Measurements from ENCODE around the gene GNG11.

Gene GNG11

GRCh38 chr7:93921607-93922566 lies at the start of gene GNG11:
Gene GNG11 (plus strand): TSS chr7:93921735. CDS start chr7:93922138, 403 bp downstream.
- Mint-ChIP-seq H3K4me1 (ENCODE audit: low read depth) (no peaks in the 10 kb centered on the region), H3K27me3 (ENCODE audit: low read depth) (peaks cover 24% of the 10 kb centered on the region), H3K27ac (no peak within 1 kb of the TSS), H3K36me3 (ENCODE audit: low read depth) (no peaks in the 10 kb centered on the region), H3K4me3 (peak within 1 kb of the TSS; percentile 67), H3K9me3 (no peaks in the 10 kb centered on the region)

- H3K9me3 Mint-ChIP-seq: no peaks in the 10 kb centered on the region
- no peak overlapping the region for H3K4me3 Mint-ChIP-seq
- H3K27ac Mint-ChIP-seq: no peak overlapping the region
- no peaks in the 10 kb centered on the region for H3K4me1 Mint-ChIP-seq (ENCODE audit: low read depth)
- no peaks in the 10 kb centered on the region for H3K27me3 Mint-ChIP-seq (ENCODE audit: low read depth)
- no peaks in the 10 kb centered on the region for H3K36me3 Mint-ChIP-seq (ENCODE audit: low read depth)
Observed at GRCh38 chr7:93873998-93874574, 47.4 kb upstream of the GNG11 start.

GRCh38 chr7:93877742-93878141 lies 43.8 kb upstream of the GNG11 start:
- Mint-ChIP-seq H3K27me3 (ENCODE audit: low read depth) (peaks cover 3% of the 10 kb centered on the region), H3K36me3 (ENCODE audit: low read depth) (no peaks in the 10 kb centered on the region), H3K27ac (no peak overlapping the region), H3K9me3 (no peaks in the 10 kb centered on the region), H3K4me1 (ENCODE audit: low read depth) (no peaks in the 10 kb centered on the region), H3K4me3 (no peak overlapping the region)

- Mint-ChIP-seq H3K4me1 (ENCODE audit: low read depth) (no peaks in the 10 kb centered on the region), H3K36me3 (ENCODE audit: low read depth) (no peaks in the 10 kb centered on the region), H3K9me3 (no peaks in the 10 kb centered on the region), H3K27me3 (ENCODE audit: low read depth) (peaks cover 7% of the 10 kb centered on the region), H3K4me3 (no peak overlapping the region), H3K27ac (no peak overlapping the region)
Observed at GRCh38 chr7:93879356-93879755, 42.2 kb upstream of the GNG11 start.

GRCh38 chr7:93882468-93882867 lies 39.1 kb upstream of the GNG11 start:
- Mint-ChIP-seq H3K27ac (no peak overlapping the region), H3K36me3 (ENCODE audit: low read depth) (no peaks in the 10 kb centered on the region), H3K9me3 (no peaks in the 10 kb centered on the region), H3K4me1 (ENCODE audit: low read depth) (no peaks in the 10 kb centered on the region), H3K4me3 (no peak overlapping the region), H3K27me3 (ENCODE audit: low read depth) (peaks cover 7% of the 10 kb centered on the region)

GRCh38 chr7:93883078-93883916 lies 38.2 kb upstream of the GNG11 start:
- no peak overlapping the region for H3K4me3 Mint-ChIP-seq

GRCh38 chr7:93883917-93884345 lies 37.6 kb upstream of the GNG11 start:
- Mint-ChIP-seq H3K9me3 (no peaks in the 10 kb centered on the region), H3K27ac (no peak overlapping the region), H3K36me3 (ENCODE audit: low read depth) (no peaks in the 10 kb centered on the region), H3K27me3 (ENCODE audit: low read depth) (peaks cover 19% of the 10 kb centered on the region), H3K4me1 (ENCODE audit: low read depth) (no peaks in the 10 kb centered on the region), H3K4me3 (no peak overlapping the region)

More at GRCh38 chr7:93883078-93883916, 38.2 kb upstream of the GNG11 start:
- Mint-ChIP-seq H3K27ac (no peak overlapping the region), H3K27me3 (ENCODE audit: low read depth) (peaks cover 14% of the 10 kb centered on the region), H3K9me3 (no peaks in the 10 kb centered on the region), H3K4me1 (ENCODE audit: low read depth) (no peaks in the 10 kb centered on the region), H3K36me3 (ENCODE audit: low read depth) (no peaks in the 10 kb centered on the region)

- H3K27ac Mint-ChIP-seq: no peak overlapping the region
- no peaks in the 10 kb centered on the region for H3K9me3 Mint-ChIP-seq
- no peak overlapping the region for H3K4me3 Mint-ChIP-seq
- peaks cover 25% of the 10 kb centered on the region for H3K27me3 Mint-ChIP-seq (ENCODE audit: low read depth)
- H3K4me1 Mint-ChIP-seq (ENCODE audit: low read depth): no peaks in the 10 kb centered on the region
- H3K36me3 Mint-ChIP-seq (ENCODE audit: low read depth): no peaks in the 10 kb centered on the region
Observed at GRCh38 chr7:93884541-93884940, 37.0 kb upstream of the GNG11 start.

GRCh38 chr7:93889261-93889660 lies 32.3 kb upstream of the GNG11 start:
- H3K4me1 Mint-ChIP-seq (ENCODE audit: low read depth): peaks cover 5% of the 10 kb centered on the region
- no peak overlapping the region for H3K27ac Mint-ChIP-seq
- H3K36me3 Mint-ChIP-seq (ENCODE audit: low read depth): peaks cover 2% of the 10 kb centered on the region
- H3K27me3 Mint-ChIP-seq (ENCODE audit: low read depth): peaks cover 48% of the 10 kb centered on the region
- H3K9me3 Mint-ChIP-seq: no peaks in the 10 kb centered on the region
- H3K4me3 Mint-ChIP-seq: no peak overlapping the region

- Mint-ChIP-seq H3K4me1 (ENCODE audit: low read depth) (peaks cover 5% of the 10 kb centered on the region), H3K36me3 (ENCODE audit: low read depth) (peaks cover 2% of the 10 kb centered on the region), H3K9me3 (no peaks in the 10 kb centered on the region), H3K27me3 (ENCODE audit: low read depth) (peaks cover 48% of the 10 kb centered on the region), H3K27ac (no peak overlapping the region), H3K4me3 (peak overlapping the region; percentile 70)
Observed at GRCh38 chr7:93890041-93890463, 31.5 kb upstream of the GNG11 start.

- Mint-ChIP-seq H3K4me3 (peak within 1 kb of the TSS; percentile 70), H3K27me3 (ENCODE audit: low read depth) (peaks cover 48% of the 10 kb centered on the region), H3K9me3 (no peaks in the 10 kb centered on the region), H3K36me3 (ENCODE audit: low read depth) (peaks cover 2% of the 10 kb centered on the region), H3K27ac (no peak within 1 kb of the TSS), H3K4me1 (ENCODE audit: low read depth) (peaks cover 5% of the 10 kb centered on the region)
Observed at GRCh38 chr7:93890464-93891068, 31.0 kb upstream of the GNG11 start, which contains the start of gene TFPI2. Gene TFPI2 (minus strand): TSS chr7:93890753. CDS start chr7:93890678, 75 bp downstream.

GRCh38 chr7:93894426-93894825 lies 27.1 kb upstream of the GNG11 start:
- Mint-ChIP-seq H3K4me3 (no peak overlapping the region), H3K27me3 (ENCODE audit: low read depth) (peaks cover 31% of the 10 kb centered on the region), H3K27ac (no peak overlapping the region), H3K9me3 (no peaks in the 10 kb centered on the region), H3K4me1 (ENCODE audit: low read depth) (peaks cover 5% of the 10 kb centered on the region), H3K36me3 (ENCODE audit: low read depth) (peaks cover 2% of the 10 kb centered on the region)

GRCh38 chr7:93894966-93895640 lies 26.4 kb upstream of the GNG11 start:
- Mint-ChIP-seq H3K27ac (no peak overlapping the region), H3K4me3 (no peak overlapping the region), H3K9me3 (no peaks in the 10 kb centered on the region), H3K27me3 (ENCODE audit: low read depth) (peaks cover 25% of the 10 kb centered on the region), H3K36me3 (ENCODE audit: low read depth) (peaks cover under 1% of the 10 kb centered on the region), H3K4me1 (ENCODE audit: low read depth) (peaks cover under 1% of the 10 kb centered on the region)

All from T-helper 1 cell treated with Interleukin-12 subunit alpha and Interleukin-12 subunit beta and Interleukin-4 antibody, amounts not matched to agents 30 μg/mL and 1 μg/mL, for 36 hours (primary cell).